Measurements from ENCODE around the gene RAI1. TPM values are rescaled to one million over a fixed set of nuclear protein-coding genes. Genes with fewer than 3 reads are reported as not detected.

Gene RAI1
- total and polyA plus RNA-seq, 2 of the 13 experiments (the other 11 are each of a cell fraction or from before 2014, with no cell fraction given), result 3.4 to 5.2 TPM

DNA sequence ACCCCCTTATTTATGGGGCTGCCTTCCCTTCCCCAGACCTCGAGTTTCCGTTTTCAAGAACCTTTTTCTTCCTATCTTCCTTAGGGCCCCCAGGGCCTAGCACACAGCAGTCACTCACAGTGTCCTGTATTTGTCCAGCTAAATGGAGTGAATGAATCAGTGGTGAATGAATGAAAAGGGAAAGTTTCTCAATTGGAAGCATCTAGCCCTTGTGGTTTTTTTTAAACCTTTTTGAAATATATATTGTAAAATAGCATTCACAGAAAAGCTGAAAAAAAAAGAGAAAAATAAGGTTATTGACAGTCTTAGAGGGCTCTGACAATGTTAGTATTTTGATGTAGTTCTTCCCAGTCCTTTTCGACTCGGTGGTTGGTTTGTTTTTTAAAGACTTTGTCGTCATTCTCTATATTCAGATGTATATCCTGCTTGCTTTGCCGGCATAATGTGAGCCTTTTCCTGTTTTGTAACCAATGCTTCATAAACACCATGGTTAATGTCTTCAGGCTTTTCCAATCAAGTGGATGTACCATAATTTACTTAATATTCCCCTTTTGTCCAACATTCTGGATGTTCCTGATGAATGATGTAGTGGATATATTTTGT is 45.3 kb downstream of the RAI1 start:
- Histone ChIP-seq H3K4me2 (ENCODE audit: low read depth, low read length) (no peak overlapping the region), H2AFZ (ENCODE audit: low read length) (no peak overlapping the region), H3K4me3 (replicated peaks in 1 of 3; ENCODE audit: insufficient read depth in 1 of 3, low read depth in 2 of 3, low read length in 3 of 3) (no peak overlapping the region), H3K27ac (ENCODE audit: extremely low read length, insufficient read depth, low read length) (no peak overlapping the region), H3K4me1 (ENCODE audit: insufficient read depth, low read length) (no peaks in the 10 kb centered on the region), H3K9me3 (ENCODE audit: low read length) (no peaks in the 10 kb centered on the region), H3K27me3 (ENCODE audit: control insufficient read depth in 1 of 2, insufficient read depth in 2 of 2, low read length in 2 of 2) (no peaks in the 10 kb centered on the region), H3K36me3 (replicated peaks in 1 of 2; ENCODE audit: control insufficient read depth in 1 of 2, insufficient read depth in 2 of 2, low read length in 2 of 2) (peaks cover 8 to 10% of the 10 kb centered on the region in 2 experiments; a peak in 3 of 5 replicates), H4K20me1 (ENCODE audit: insufficient read depth, low read length) (peaks cover 26% of the 10 kb centered on the region), H3K79me2 (ENCODE audit: insufficient read depth, low read length) (peaks cover 16% of the 10 kb centered on the region), H3K9ac (ENCODE audit: insufficient read depth, low read depth, low read length) (no peak overlapping the region)
- no TSS peak for BruUV-seq (replicated peaks)
- WGBS (ENCODE audit: low lambda C conversion rate), result 91% methylated on average over 6 of the region's 6 CpGs
- no peak for FAIRE-seq
- no peak for ATAC-seq
- POLR2A ChIA-PET, result no interaction called here
- CTCF ChIA-PET (ENCODE audit: low intra/inter-chr PET ratio, low total read pairs), result no interaction called here
- in situ Hi-C loops (cut with HindIII; ENCODE audit: extremely low pct_ligation_motif_present, low pct_unique_long_range_greater_than_20kb) (no loop called here), intact Hi-C loops (cut with micrococcal nuclease; ENCODE audit: unreplicated experiment) (loop anchor here (10.0 kb wide), 1 partner anchor 62 kb away; no protein-coding TSS in a partner anchor)
- TF ChIP-seq IKZF1 (IDR thresholded peaks at IDR 0.05), result no peak
- TF ChIP-seq ZSCAN29 (CRISPR knock-in tag; conservative IDR thresholded peaks at IDR 0.05), result no peak
- TF ChIP-seq KDM4B (CRISPR knock-in tag; IDR thresholded peaks at IDR 0.05), result no peak
- no peak for TF ChIP-seq ARID5B (CRISPR knock-in tag; IDR thresholded peaks at IDR 0.05)
- no peak for TF ChIP-seq ZNF761 (CRISPR knock-in tag; conservative IDR thresholded peaks at IDR 0.05)
- TF ChIP-seq GZF1 (CRISPR knock-in tag; IDR thresholded peaks at IDR 0.05), result no peak
- TF ChIP-seq ERF (CRISPR knock-in tag; IDR thresholded peaks at IDR 0.05), result no peak
- no peak for TF ChIP-seq ZNF589 (CRISPR knock-in tag; conservative IDR thresholded peaks at IDR 0.05)
- TF ChIP-seq RBFOX2 (IDR thresholded peaks at IDR 0.05; ENCODE audit: low read depth, low read length), result no peak
- no peak for TF ChIP-seq CHD2 (IDR thresholded peaks at IDR 0.05; ENCODE audit: low read depth, low read length)
- no peak for TF ChIP-seq FOSL1 (CRISPR knock-in tag; IDR thresholded peaks at IDR 0.05; ENCODE audit: borderline replicate concordance)
- TF ChIP-seq HOXA9 (CRISPR knock-in tag; IDR thresholded peaks at IDR 0.05; ENCODE audit: borderline replicate concordance), result no peak
- TF ChIP-seq, protein P1, sequence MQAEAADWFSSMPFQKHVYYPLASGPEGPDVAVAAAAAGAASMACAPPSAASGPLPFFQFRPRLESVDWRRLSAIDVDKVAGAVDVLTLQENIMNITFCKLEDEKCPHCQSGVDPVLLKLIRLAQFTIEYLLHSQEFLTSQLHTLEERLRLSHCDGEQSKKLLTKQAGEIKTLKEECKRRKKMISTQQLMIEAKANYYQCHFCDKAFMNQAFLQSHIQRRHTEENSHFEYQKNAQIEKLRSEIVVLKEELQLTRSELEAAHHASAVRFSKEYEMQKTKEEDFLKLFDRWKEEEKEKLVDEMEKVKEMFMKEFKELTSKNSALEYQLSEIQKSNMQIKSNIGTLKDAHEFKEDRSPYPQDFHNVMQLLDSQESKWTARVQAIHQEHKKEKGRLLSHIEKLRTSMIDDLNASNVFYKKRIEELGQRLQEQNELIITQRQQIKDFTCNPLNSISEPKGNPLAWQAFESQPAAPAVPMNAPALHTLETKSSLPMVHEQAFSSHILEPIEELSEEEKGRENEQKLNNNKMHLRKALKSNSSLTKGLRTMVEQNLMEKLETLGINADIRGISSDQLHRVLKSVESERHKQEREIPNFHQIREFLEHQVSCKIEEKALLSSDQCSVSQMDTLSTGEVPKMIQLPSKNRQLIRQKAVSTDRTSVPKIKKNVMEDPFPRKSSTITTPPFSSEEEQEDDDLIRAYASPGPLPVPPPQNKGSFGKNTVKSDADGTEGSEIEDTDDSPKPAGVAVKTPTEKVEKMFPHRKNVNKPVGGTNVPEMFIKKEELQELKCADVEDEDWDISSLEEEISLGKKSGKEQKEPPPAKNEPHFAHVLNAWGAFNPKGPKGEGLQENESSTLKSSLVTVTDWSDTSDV (CRISPR knock-in tag; IDR thresholded peaks at IDR 0.05), result no peak
- TF ChIP-seq BCL6 (CRISPR knock-in tag; IDR thresholded peaks at IDR 0.05), result no peak
- TF ChIP-seq MTF1 (CRISPR knock-in tag; IDR thresholded peaks at IDR 0.05), result no peak
- no peak for TF ChIP-seq ZBTB7A (CRISPR knock-in tag; IDR thresholded peaks at IDR 0.05)
- no peak for DNase-seq (ENCODE audit: low spot score)

Measured in HepG2 (cell line).